Gastrocnemius medialis (tissue), 4 donors: ENCODE results near the gene TUBGCP4.

Source experiments
- POLR2A ChIP-seq, 2 donors: fragments of 450-650 bp; IDR thresholded peaks; one replicate each; pipeline ENCODE4 v1.6.1; 2017; ENCODE audit warnings: antibody characterized with exemption in 2 of 2, mild to moderate bottlenecking in 2 of 2, moderate library complexity in 2 of 2
- TF ChIP-seq, protein P1 (sequence below), 5 experiments: fragments of 450-650 bp in 3 of 5; fragments of 200-600 bp in 2 of 5; sonication (generic) in 2 of 5; IDR thresholded peaks in 4 of 5; conservative IDR thresholded peaks in 1 of 5; 1 replicate in 4 of 5; 2 replicates in 1 of 5; pipeline ENCODE4 v1.5.1; 2016 to 2019; ENCODE audit warnings: antibody characterized with exemption in 5 of 5, mild to moderate bottlenecking in 3 of 5, moderate library complexity in 3 of 5

DNA sequence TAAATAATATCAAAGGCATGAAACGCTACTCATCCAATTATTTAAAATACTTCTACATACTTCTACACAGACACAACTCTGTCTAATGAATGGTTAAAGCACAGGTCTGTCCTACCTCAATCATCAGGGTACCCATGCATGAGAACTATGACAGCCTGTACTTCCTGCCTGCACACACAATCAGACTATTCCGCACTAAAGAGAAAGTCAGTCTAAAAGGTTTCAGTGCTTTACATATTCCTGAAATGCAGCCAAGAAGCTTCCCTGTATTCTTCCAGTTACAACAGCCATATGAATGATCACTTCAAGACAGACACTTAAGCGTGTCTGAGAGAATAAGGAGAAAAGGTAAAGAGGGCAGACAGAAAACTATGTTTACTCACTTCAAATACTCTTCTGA, 58.8 kb downstream of the TUBGCP4 start:
- TF ChIP-seq, protein P1, sequence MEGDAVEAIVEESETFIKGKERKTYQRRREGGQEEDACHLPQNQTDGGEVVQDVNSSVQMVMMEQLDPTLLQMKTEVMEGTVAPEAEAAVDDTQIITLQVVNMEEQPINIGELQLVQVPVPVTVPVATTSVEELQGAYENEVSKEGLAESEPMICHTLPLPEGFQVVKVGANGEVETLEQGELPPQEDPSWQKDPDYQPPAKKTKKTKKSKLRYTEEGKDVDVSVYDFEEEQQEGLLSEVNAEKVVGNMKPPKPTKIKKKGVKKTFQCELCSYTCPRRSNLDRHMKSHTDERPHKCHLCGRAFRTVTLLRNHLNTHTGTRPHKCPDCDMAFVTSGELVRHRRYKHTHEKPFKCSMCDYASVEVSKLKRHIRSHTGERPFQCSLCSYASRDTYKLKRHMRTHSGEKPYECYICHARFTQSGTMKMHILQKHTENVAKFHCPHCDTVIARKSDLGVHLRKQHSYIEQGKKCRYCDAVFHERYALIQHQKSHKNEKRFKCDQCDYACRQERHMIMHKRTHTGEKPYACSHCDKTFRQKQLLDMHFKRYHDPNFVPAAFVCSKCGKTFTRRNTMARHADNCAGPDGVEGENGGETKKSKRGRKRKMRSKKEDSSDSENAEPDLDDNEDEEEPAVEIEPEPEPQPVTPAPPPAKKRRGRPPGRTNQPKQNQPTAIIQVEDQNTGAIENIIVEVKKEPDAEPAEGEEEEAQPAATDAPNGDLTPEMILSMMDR (IDR thresholded peaks at IDR 0.05 in 4 of 5, conservative IDR thresholded peaks at IDR 0.05 in 1 of 5): no peak
- TF ChIP-seq POLR2A (IDR thresholded peaks at IDR 0.05): no peak
